ENCODE measurements around the gene MYLK.

DNA sequence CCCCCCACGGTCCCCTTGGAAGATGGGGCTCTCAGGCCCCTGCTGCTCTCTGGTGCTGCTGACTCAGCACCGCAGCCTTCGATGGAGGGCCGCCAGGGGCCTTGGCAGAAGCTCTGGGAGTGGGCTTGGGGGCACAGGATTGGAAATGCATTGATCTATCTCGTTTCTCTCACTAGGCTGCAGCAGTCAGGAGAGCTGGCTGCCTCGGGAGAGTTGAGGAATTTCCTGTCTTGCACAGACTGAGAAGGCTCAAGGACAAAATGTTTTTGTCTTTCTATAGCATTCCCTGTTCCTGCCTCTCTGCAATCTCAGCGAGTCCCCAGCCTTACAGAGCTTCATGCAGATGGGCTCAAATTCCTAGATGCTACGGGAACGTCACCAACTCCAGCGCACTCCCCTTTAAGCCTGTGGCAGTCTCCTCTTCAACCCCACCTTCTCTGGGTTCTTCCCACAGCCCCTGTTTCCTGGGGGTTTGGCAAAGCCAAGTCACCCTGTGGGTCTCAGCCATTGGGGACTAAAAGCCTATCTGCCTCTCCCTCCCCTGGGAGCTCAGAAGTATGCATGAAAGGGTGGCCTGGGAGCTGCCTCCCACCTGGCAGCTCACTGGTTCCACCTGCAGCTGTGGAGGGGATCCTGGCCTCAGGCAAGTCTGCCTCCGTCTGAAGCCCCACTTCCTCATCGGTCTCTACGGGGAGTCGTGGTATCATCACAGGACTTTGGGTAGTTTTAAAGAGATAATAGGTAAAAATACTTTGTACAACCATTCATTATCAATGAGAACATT, 171.9 kb downstream of the MYLK start:
- TF ChIP-seq EP300 (IDR thresholded peaks at IDR 0.05) = no peak
- TF ChIP-seq, protein P1, sequence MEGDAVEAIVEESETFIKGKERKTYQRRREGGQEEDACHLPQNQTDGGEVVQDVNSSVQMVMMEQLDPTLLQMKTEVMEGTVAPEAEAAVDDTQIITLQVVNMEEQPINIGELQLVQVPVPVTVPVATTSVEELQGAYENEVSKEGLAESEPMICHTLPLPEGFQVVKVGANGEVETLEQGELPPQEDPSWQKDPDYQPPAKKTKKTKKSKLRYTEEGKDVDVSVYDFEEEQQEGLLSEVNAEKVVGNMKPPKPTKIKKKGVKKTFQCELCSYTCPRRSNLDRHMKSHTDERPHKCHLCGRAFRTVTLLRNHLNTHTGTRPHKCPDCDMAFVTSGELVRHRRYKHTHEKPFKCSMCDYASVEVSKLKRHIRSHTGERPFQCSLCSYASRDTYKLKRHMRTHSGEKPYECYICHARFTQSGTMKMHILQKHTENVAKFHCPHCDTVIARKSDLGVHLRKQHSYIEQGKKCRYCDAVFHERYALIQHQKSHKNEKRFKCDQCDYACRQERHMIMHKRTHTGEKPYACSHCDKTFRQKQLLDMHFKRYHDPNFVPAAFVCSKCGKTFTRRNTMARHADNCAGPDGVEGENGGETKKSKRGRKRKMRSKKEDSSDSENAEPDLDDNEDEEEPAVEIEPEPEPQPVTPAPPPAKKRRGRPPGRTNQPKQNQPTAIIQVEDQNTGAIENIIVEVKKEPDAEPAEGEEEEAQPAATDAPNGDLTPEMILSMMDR (IDR thresholded peaks at IDR 0.05) = no peak
- TF ChIP-seq POLR2A (IDR thresholded peaks at IDR 0.05) = no peak
- TF ChIP-seq POLR2AphosphoS5 (IDR thresholded peaks at IDR 0.05) = no peak

All from stomach (tissue), 4 donors.